GM21786 (cell line): ENCODE measurements around the gene KIR2DL1.
"Not testable (repeated sequence)": the region's sequence is repeated elsewhere in the genome, so short reads cannot be mapped to it uniquely, and the experiment has no call there.

Source experiments
- ATAC-seq: cut with Tn5 transposase; IDR thresholded peaks from one replicate; pipeline ENCODE4 v1.9.1; 2021; ENCODE audit not compliant: unreplicated experiment

Gene KIR2DL1

GRCh38 chr19:54771018-54771960 is 1.7 kb downstream of the KIR2DL1 start:
- ATAC-seq = not testable (repeated sequence)

- not testable (repeated sequence) for ATAC-seq
Measured at GRCh38 chr19:54772666-54773065, 3.1 kb downstream of the KIR2DL1 start.

- not testable (repeated sequence) for ATAC-seq
Measured at GRCh38 chr19:54775095-54775815, 5.7 kb downstream of the KIR2DL1 start.

- not testable (repeated sequence) for ATAC-seq
Measured at GRCh38 chr19:54775830-54776229, 6.2 kb downstream of the KIR2DL1 start.

GRCh38 chr19:54777851-54778250 is 8.3 kb downstream of the KIR2DL1 start:
- not testable (repeated sequence) for ATAC-seq

GRCh38 chr19:54778896-54779295 is 9.3 kb downstream of the KIR2DL1 start:
- not testable (repeated sequence) for ATAC-seq

GRCh38 chr19:54782916-54783315 is 13.3 kb downstream of the KIR2DL1 start:
- not testable (repeated sequence) for ATAC-seq

GRCh38 chr19:54786091-54786723 is 16.6 kb downstream of the KIR2DL1 start:
- ATAC-seq = not testable (repeated sequence)

GRCh38 chr19:54788154-54788553 is 18.6 kb downstream of the KIR2DL1 start:
- not testable (repeated sequence) for ATAC-seq

- ATAC-seq = no peak
Measured at GRCh38 chr19:54790711-54791110, 21.1 kb downstream of the KIR2DL1 start.

GRCh38 chr19:54791476-54791875 is 21.9 kb downstream of the KIR2DL1 start:
- no peak for ATAC-seq

- no peak for ATAC-seq
Measured at GRCh38 chr19:54792814-54793213, 23.2 kb downstream of the KIR2DL1 start.

GRCh38 chr19:54795758-54796157 is 26.2 kb downstream of the KIR2DL1 start:
- ATAC-seq = no peak

GRCh38 chr19:54803410-54803809 is 33.8 kb downstream of the KIR2DL1 start, which contains the start of gene KIR2DL4:
Gene KIR2DL4 (plus strand): TSS chr19:54803610. CDS start chr19:54803652, 42 bp downstream.
- ATAC-seq = no peak

GRCh38 chr19:54804101-54804500 is 34.5 kb downstream of the KIR2DL1 start:
- ATAC-seq = no peak

GRCh38 chr19:54804571-54804970 is 35.0 kb downstream of the KIR2DL1 start:
- ATAC-seq = no peak

- no peak for ATAC-seq
Measured at GRCh38 chr19:54805665-54806515, 36.3 kb downstream of the KIR2DL1 start.

- ATAC-seq = no peak
Measured at GRCh38 chr19:54806516-54806838, 36.9 kb downstream of the KIR2DL1 start.

GRCh38 chr19:54814571-54814970 is 45.0 kb downstream of the KIR2DL1 start:
- ATAC-seq = not testable (repeated sequence)

GRCh38 chr19:54816251-54816650 is 46.7 kb downstream of the KIR2DL1 start, which contains the start of gene KIR3DL1:
Gene KIR3DL1 (plus strand): TSS chr19:54816468.
- not testable (repeated sequence) for ATAC-seq
